GM23248 (cell line): ENCODE results near the gene CREB5. TPM values are rescaled to one million over a fixed set of nuclear protein-coding genes. Genes with fewer than 3 reads are reported as not detected.

Source experiments
- DNase-seq: peaks from one replicate; pipeline ENCODE4 v3.0.0-alpha.2; 2015
- H2AFZ ChIP-seq: fragments of 200-600 bp; sonication (generic); 2 replicates; pipeline ENCODE4 v1.6.1; 2016; ENCODE audit warnings: antibody characterized with exemption
- H3F3A ChIP-seq: fragments of 200-600 bp; sonication (generic); 2 replicates; pipeline ENCODE4 v1.6.1; 2016; ENCODE audit warnings: mild to moderate bottlenecking, antibody characterized with exemption, mixed run types; ENCODE audit not compliant: insufficient read depth
- H3K27ac ChIP-seq: fragments of 200-600 bp; sonication (generic); 2 replicates; pipeline ENCODE4 v1.5.1; 2016; ENCODE audit warnings: mild to moderate bottlenecking
- H3K27me3 ChIP-seq: fragments of 200-600 bp; sonication (generic); replicated peaks from 2 replicates; pipeline ENCODE4 v1.6.1; 2016; ENCODE audit warnings: mild to moderate bottlenecking; ENCODE audit not compliant: insufficient read depth
- H3K36me3 ChIP-seq: fragments of 200-600 bp; sonication (generic); 2 replicates; pipeline ENCODE4 v1.6.1; 2016; ENCODE audit warnings: low read depth, mild to moderate bottlenecking
- H3K4me1 ChIP-seq: fragments of 200-600 bp; sonication (generic); 2 replicates; pipeline ENCODE4 v1.6.1; 2016; ENCODE audit warnings: mild to moderate bottlenecking; ENCODE audit not compliant: insufficient read depth
- H3K4me2 ChIP-seq: fragments of 200-600 bp; sonication (generic); one replicate; pipeline ENCODE4 v1.6.1; 2016; ENCODE audit warnings: mild to moderate bottlenecking; ENCODE audit not compliant: unreplicated experiment
- H3K4me3 ChIP-seq: fragments of 200-600 bp; sonication (generic); 2 replicates; pipeline ENCODE4 v1.5.1; 2016; ENCODE audit warnings: mild to moderate bottlenecking
- H3K79me2 ChIP-seq: fragments of 200-600 bp; sonication (generic); 2 replicates; pipeline ENCODE4 v1.6.1; 2016; ENCODE audit warnings: mild to moderate bottlenecking; ENCODE audit not compliant: insufficient read depth
- H3K9ac ChIP-seq: fragments of 200-600 bp; sonication (generic); 2 replicates; pipeline ENCODE4 v1.6.1; 2016; ENCODE audit warnings: mild to moderate bottlenecking
- H3K9me2 ChIP-seq: fragments of 200-600 bp; sonication (generic); 2 replicates; pipeline ENCODE4 v1.6.1; 2016; ENCODE audit warnings: mixed run types, mild to moderate bottlenecking, moderate library complexity; ENCODE audit not compliant: insufficient read depth
- H3K9me3 ChIP-seq: fragments of 200-600 bp; sonication (generic); one replicate; pipeline ENCODE4 v1.6.1; 2017; ENCODE audit warnings: low read depth
- H4K20me1 ChIP-seq: fragments of 200-600 bp; sonication (generic); 2 replicates; pipeline ENCODE4 v1.6.0; 2016; ENCODE audit not compliant: insufficient read depth
- EZH2 ChIP-seq: fragments of 200-600 bp; sonication (generic); IDR thresholded peaks from 2 replicates; pipeline ENCODE4 v1.6.1; 2018; ENCODE audit warnings: antibody characterized with exemption, mild to moderate bottlenecking; ENCODE audit not compliant: insufficient read depth, poor library complexity, severe bottlenecking
- EZH2phosphoT487 ChIP-seq: fragments of 200-600 bp; sonication (generic); IDR thresholded peaks from 2 replicates; pipeline ENCODE4 v1.6.1; 2018; ENCODE audit warnings: antibody characterized with exemption, moderate library complexity, mild to moderate bottlenecking, low read depth; ENCODE audit not compliant: insufficient read depth
- WGBS, 2 experiments: methylation state at CpG; one replicate each; pipeline ENCODE4 v1.1.6; 2015 to 2017; ENCODE audit warnings: low lambda C conversion rate in 2 of 2, low coverage in 1 of 2; ENCODE audit errors: missing lambda C conversion rate in 2 of 2; 5-methylcytosine and 5-hydroxymethylcytosine counted together
- in situ Hi-C: fragments of 300-500 bp; cut with MboI; formaldehyde crosslinking; loops from 2 replicates; pipeline ENCODE4 v1.15.0; 2020
- polyA plus RNA-seq: library from polyadenylated mRNA; unstranded; fragments of >200 nt; fragmentation: Nextera tagmentation; extraction: Ambion mirVana; gene quantifications from 2 replicates; pipeline ENCODE4 v1.2.1, GENCODE V29; 2016
- total RNA-seq: library from RNA; depleted of rRNA; stranded (reverse); fragments of >200 nt; shearing (Covaris generic); gene quantifications from 2 replicates; pipeline ENCODE4 v1.2.3, GENCODE V29; 2014

CREB5 gene
- total and polyA plus RNA-seq, 2 experiments from 2014 or later = 13.6 to 19.2 TPM

DNA sequence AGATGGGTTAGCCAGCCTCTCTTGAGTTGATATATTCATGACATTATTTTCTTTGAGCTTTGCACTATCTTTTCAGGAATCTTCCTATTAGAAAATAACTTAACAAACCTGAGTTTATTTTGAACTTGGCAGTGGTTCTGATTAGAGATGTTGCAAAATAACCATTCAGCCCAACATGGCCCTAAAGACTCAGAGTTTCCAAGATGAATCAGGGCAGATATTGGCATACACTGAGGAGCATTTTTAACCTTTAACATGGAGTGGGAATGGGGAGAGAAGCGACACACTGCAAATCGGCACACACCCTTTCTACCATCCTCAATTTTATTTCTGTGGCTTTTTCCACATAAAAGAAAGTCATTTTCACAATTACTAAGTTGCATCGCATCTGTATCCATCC is 355.0 kb downstream of the CREB5 start:
- H2AFZ ChIP-seq = no peak overlapping the region
- TF ChIP-seq EZH2 (no peak), EZH2phosphoT487 (no peak)
- H3K27ac ChIP-seq = peak overlapping the region; percentile 73
- H3K27me3 ChIP-seq = no peaks in the 10 kb centered on the region
- in situ Hi-C loops = no loop called here
- H3K9me2 ChIP-seq = no peaks in the 10 kb centered on the region
- no peak overlapping the region for H3K9ac ChIP-seq
- no peak overlapping the region for H3K4me3 ChIP-seq
- peaks cover 34% of the 10 kb centered on the region for H3K4me1 ChIP-seq
- peak; percentile 81 for DNase-seq
- no peaks in the 10 kb centered on the region for H3K36me3 ChIP-seq
- H3F3A ChIP-seq = peaks cover 15% of the 10 kb centered on the region
- H3K9me3 ChIP-seq = no peaks in the 10 kb centered on the region
- H4K20me1 ChIP-seq = no peaks in the 10 kb centered on the region
- 9 to 22% methylated on average over 3 of the region's 3 CpGs for WGBS, 2 experiments
- peak overlapping the region; percentile 41 for H3K4me2 ChIP-seq
- peaks cover 12% of the 10 kb centered on the region; the same call in 1 of the 2 replicates for H3K79me2 ChIP-seq

DNA sequence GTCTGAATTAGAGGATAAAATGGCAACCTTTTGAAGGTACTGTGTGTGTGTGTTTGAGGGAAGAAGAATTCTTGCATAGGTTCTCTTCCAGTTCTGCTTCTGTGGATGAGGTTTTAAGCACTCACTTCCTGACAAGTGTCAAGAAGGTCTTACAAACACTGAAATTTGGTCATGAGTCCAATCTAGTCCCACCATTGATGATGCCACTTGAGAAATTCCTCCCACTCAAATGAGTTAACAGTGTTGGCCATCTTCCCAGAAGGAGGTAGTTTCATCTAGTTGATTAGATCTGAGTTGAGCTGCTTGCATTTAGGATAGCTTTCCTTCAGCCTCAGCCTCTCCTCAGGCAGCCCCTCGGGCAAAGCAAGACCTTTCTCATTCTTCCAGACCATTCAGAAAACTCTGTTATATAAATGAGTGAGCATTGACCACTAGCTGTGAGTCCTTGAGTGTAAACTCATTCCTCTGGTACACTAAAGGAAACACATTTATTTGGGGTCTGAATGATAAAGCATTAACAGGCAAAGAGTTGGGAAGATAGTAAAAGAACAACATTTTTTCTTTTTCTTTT is 356.3 kb downstream of the CREB5 start:
- H3K4me3 ChIP-seq = no peak overlapping the region
- no peaks in the 10 kb centered on the region for H3K9me3 ChIP-seq
- H3K27ac ChIP-seq = peak overlapping the region; percentile 73
- peak overlapping the region; percentile 47 for H3K4me2 ChIP-seq
- 35 to 53% methylated on average over 1 of the region's 1 CpG for WGBS, 2 experiments
- H4K20me1 ChIP-seq = no peaks in the 10 kb centered on the region
- no peak overlapping the region for H3K9ac ChIP-seq
- DNase-seq = peak; percentile 92
- peaks cover 15% of the 10 kb centered on the region for H3F3A ChIP-seq
- H3K36me3 ChIP-seq = no peaks in the 10 kb centered on the region
- H2AFZ ChIP-seq = no peak overlapping the region
- no peaks in the 10 kb centered on the region for H3K27me3 ChIP-seq
- in situ Hi-C loops = no loop called here
- H3K4me1 ChIP-seq = peaks cover 34% of the 10 kb centered on the region
- TF ChIP-seq EZH2 (no peak), EZH2phosphoT487 (no peak)
- peaks cover 12% of the 10 kb centered on the region; the same call in 1 of the 2 replicates for H3K79me2 ChIP-seq
- no peaks in the 10 kb centered on the region for H3K9me2 ChIP-seq

DNA sequence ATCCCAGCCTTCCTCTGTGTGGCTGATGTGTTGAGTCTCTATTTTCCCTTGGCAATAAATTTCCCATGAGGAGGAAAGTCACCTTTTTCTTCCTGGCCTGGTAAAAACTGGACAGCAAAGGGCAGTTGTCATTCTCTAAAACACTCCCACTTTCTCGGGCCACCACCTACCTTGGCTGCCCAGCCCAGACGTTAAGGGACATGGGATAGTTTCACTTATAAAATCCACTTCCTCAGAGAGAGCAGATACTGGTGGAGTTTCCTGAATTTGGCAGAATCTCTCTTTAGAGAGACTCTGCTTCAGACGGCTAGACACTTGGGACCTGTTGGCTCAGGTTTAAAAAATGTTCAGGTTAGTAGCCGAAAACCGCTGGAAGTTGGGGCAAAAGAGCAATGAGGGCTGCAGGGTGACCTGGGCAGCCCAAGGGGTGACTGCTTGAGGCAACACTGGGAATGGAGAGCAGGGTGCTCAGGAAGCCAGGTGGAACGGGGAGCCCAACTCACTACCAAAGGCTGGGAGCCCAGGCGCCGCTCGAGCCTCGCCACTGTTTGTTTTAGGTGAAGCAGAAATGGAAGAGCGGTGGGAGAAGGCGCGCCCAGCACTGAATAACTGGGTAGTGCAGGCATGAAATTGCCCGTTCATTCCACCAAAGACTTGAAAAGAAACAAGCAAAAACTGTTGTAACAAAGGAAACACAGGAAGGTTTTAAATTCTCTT is 359.7 kb downstream of the CREB5 start:
- TF ChIP-seq EZH2phosphoT487 (no peak), EZH2 (no peak)
- Histone ChIP-seq H3K4me2 (no peak overlapping the region), H3F3A (peaks cover 14% of the 10 kb centered on the region), H3K4me1 (peaks cover 30% of the 10 kb centered on the region), H3K9me2 (no peaks in the 10 kb centered on the region), H3K27ac (no peak overlapping the region), H3K9ac (no peak overlapping the region), H3K36me3 (no peaks in the 10 kb centered on the region), H4K20me1 (no peaks in the 10 kb centered on the region), H3K27me3 (no peaks in the 10 kb centered on the region), H3K9me3 (no peaks in the 10 kb centered on the region), H3K79me2 (0 out of 2 replicates have a peak, but pooled peaks cover 10% of the 10 kb centered on the region), H3K4me3 (no peak overlapping the region), H2AFZ (no peak overlapping the region)
- no peak for DNase-seq
- in situ Hi-C loops = no loop called here
- 89 to 90% methylated on average over 14 of the region's 14 CpGs for WGBS, 2 experiments

DNA sequence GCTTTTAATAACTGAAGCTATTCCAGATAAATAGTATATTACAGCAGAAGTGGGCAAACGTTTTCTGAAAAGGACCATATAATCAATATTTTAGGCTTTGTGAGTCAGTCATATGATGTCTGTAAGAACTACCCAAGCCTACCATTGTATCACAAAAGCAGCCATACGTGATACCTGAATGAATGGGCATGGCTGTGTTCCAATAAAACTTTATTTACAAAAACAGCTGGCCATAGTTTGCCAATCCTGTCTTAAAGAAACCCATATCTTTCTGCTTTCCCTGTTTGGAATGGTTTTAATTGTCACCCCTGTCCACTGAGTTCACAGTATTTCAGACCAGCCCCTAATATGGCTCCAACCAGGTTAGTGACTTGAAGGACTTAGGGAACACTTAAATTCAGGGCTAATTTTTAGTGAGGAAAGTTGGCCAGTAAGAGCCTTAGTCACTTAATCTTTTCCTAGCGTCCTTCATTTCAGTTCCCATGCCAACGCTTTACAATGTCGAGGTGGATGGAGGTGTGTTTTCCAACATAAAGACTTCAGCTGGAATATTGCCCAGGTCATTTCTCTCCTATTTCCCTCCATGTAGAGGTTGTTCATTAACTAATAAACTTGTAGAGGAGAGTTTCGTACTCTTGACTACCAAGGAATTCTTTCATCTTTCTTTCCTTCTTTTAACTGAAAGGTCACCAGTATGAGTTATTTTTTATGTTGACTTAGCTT is 361.3 kb downstream of the CREB5 start:
- Histone ChIP-seq H3K27ac (no peak overlapping the region), H3K27me3 (no peaks in the 10 kb centered on the region), H3F3A (peaks cover 13% of the 10 kb centered on the region; the same call in 1 of the 2 replicates), H3K4me3 (no peak overlapping the region), H3K4me1 (peaks cover 20% of the 10 kb centered on the region), H3K9me3 (no peaks in the 10 kb centered on the region), H3K9me2 (peaks cover 5% of the 10 kb centered on the region; the same call in 1 of the 2 replicates), H3K36me3 (no peaks in the 10 kb centered on the region), H4K20me1 (no peaks in the 10 kb centered on the region), H3K79me2 (0 out of 2 replicates have a peak, but pooled peaks cover 14% of the 10 kb centered on the region), H2AFZ (no peak overlapping the region), H3K9ac (no peak overlapping the region), H3K4me2 (no peak overlapping the region)
- WGBS, 2 experiments = 86 to 87% methylated on average over 6 of the region's 6 CpGs
- in situ Hi-C loops = no loop called here
- TF ChIP-seq EZH2 = no peak
- TF ChIP-seq EZH2phosphoT487 = no peak
- DNase-seq = no peak
